Mesothelial cell of epicardium (in vitro differentiated cells): ENCODE data around the gene LRGUK. TPM values are rescaled to one million over a fixed set of nuclear protein-coding genes. Genes with fewer than 3 reads are reported as not detected.
"Not testable (repeated sequence)": the region's sequence is repeated elsewhere in the genome, so short reads cannot be mapped to it uniquely, and the experiment has no call there.

Experiments used
- DNase-seq, 2 experiments: peaks; one replicate each; pipeline ENCODE4 v3.0.0; 2021; ENCODE audit warnings: low spot score in 2 of 2; ENCODE audit not compliant: unreplicated experiment in 2 of 2
- H3K27ac Mint-ChIP-seq: 2 replicates; pipeline ENCODE4 v1.8.0; 2021; ENCODE audit warnings: mixed read lengths
- H3K27me3 Mint-ChIP-seq: 2 replicates; pipeline ENCODE4 v1.8.0; 2021; ENCODE audit warnings: low read depth, mixed read lengths
- H3K36me3 Mint-ChIP-seq: 2 replicates; pipeline ENCODE4 v1.8.0; 2021; ENCODE audit warnings: mixed read lengths
- H3K4me1 Mint-ChIP-seq: 2 replicates; pipeline ENCODE4 v1.8.0; 2021; ENCODE audit warnings: mixed read lengths
- H3K4me3 Mint-ChIP-seq: 2 replicates; pipeline ENCODE4 v1.8.0; 2021; ENCODE audit warnings: mild to moderate bottlenecking, moderate library complexity, mixed read lengths
- H3K9me3 Mint-ChIP-seq: 2 replicates; pipeline ENCODE4 v1.8.0; 2021; ENCODE audit warnings: mixed read lengths
- total RNA-seq: library from RNA; stranded (reverse); gene quantifications from 3 replicates; pipeline ENCODE4 v1.2.1, GENCODE V29; 2021
- TF ChIP-seq, protein P1 (sequence below): fragments of 200-600 bp; sonication (generic); IDR thresholded peaks from one replicate; pipeline ENCODE4 v1.5.0; 2021; ENCODE audit warnings: antibody characterized with exemption; ENCODE audit not compliant: unreplicated experiment

Gene LRGUK
- total RNA-seq, 1 donor from 2014 or later, result 0.96 TPM

DNA sequence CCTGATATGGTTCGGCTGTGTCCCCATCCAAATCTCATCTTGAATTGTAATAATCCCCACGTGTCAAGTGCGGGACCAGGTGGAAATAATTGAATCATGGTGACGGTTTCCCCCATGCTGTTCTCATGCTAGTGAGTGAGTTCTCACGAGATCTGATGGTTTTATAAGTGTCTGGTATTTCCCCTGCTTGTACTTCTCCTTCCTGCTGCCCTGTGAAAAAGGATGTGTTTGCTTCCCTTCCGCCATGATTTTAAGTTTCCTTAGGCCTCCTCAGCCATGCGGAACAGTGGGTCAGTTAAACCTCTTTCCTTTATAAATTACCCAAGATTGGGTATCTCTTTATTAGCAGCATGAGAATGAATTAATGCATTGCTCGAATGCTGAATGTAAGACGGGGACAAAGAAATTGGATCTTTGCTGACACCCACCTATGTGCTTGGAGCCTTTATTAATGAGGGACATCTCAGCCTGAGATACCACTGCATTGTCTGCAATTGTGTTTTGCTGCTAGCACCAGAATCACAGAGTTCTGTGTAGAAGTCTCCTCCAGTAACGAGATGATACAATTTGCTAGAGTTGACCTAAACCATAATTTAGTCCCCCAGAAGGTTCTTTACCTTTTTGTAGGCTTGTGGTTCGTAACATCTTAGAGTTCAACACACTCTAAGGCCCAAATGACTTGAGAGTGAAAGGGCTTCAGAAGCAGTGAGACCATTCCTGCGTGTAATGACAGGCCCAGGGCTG is 160.9 kb downstream of the LRGUK start:
- TF ChIP-seq, protein P1, sequence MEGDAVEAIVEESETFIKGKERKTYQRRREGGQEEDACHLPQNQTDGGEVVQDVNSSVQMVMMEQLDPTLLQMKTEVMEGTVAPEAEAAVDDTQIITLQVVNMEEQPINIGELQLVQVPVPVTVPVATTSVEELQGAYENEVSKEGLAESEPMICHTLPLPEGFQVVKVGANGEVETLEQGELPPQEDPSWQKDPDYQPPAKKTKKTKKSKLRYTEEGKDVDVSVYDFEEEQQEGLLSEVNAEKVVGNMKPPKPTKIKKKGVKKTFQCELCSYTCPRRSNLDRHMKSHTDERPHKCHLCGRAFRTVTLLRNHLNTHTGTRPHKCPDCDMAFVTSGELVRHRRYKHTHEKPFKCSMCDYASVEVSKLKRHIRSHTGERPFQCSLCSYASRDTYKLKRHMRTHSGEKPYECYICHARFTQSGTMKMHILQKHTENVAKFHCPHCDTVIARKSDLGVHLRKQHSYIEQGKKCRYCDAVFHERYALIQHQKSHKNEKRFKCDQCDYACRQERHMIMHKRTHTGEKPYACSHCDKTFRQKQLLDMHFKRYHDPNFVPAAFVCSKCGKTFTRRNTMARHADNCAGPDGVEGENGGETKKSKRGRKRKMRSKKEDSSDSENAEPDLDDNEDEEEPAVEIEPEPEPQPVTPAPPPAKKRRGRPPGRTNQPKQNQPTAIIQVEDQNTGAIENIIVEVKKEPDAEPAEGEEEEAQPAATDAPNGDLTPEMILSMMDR, result no peak
- Mint-ChIP-seq H3K4me1 (peaks cover 32% of the 10 kb centered on the region), H3K9me3 (no peaks in the 10 kb centered on the region), H3K27me3 (peaks cover 16% of the 10 kb centered on the region), H3K27ac (peak overlapping the region; percentile 41), H3K4me3 (no peak overlapping the region), H3K36me3 (no peaks in the 10 kb centered on the region)
- no peak for DNase-seq

DNA sequence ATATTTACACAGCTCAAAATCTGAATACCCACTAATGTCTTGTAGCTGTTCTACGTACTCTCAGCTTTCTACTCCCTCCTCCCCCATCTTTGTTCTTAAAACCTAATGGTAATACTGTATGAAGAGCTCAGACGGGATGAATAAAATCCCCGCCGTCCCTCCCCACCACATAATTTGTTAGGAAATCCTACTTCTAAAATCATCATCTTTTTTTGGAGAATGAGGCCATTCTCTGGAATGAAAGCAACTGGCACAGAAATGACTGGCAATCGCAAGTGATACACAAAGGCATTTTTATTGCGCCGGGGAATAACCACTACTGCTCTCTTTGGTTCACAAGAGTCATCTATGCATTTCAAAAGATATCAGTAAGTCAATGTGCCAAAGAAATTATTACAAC is 162.3 kb downstream of the LRGUK start:
- Mint-ChIP-seq H3K27me3 (peaks cover 9% of the 10 kb centered on the region), H3K27ac (peak overlapping the region; percentile 36), H3K4me3 (no peak overlapping the region), H3K4me1 (peaks cover 32% of the 10 kb centered on the region), H3K36me3 (peaks cover 10% of the 10 kb centered on the region), H3K9me3 (no peaks in the 10 kb centered on the region)
- no peak for DNase-seq
- TF ChIP-seq, protein P1, result no peak

DNA sequence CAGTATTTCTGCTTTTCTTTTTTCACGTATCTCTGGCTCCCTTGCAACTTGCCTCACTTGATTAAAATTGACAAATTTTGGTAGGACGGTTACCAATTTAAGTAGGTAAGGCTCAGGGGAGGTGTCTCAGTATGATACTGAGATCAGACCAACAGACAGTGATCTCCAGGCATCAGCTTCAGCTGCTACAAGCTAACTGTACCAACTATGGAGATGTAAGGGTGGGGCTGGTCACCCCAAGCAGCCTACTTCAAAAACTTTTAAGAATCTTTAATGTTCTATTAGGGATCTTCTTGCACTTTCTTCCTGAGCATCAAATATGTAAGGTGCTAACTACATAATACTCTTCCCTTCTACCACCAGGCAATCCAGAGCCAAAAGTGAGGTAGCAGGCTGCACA is 162.7 kb downstream of the LRGUK start:
- Mint-ChIP-seq H3K4me3 (no peak overlapping the region), H3K36me3 (peaks cover 14% of the 10 kb centered on the region), H3K4me1 (peaks cover 32% of the 10 kb centered on the region), H3K9me3 (no peaks in the 10 kb centered on the region), H3K27ac (peak overlapping the region; percentile 84), H3K27me3 (peaks cover 5% of the 10 kb centered on the region)
- TF ChIP-seq, protein P1, result no peak
- no peak for DNase-seq

DNA sequence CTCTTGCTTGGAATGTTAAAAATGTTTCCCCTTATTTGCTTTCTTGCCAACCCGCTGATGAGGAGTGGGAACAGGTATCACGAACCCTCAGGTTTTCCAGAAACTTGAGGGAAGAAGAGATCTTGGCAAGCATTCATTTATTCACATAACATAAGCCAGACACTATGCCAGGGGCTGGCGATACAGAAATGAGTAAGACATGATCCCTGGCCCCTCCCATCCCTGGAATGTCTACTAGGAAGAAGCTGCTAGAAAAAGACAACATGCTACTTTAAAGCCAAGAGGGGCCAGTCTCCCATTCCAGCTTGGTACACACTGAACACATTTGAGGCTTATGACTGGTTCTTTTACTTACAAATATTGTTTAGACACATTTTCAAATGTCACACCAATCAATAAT is 163.1 kb downstream of the LRGUK start:
- Mint-ChIP-seq H3K4me3 (no peak overlapping the region), H3K27ac (peak overlapping the region; percentile 84), H3K36me3 (peaks cover 18% of the 10 kb centered on the region), H3K27me3 (peaks cover 2% of the 10 kb centered on the region), H3K9me3 (no peaks in the 10 kb centered on the region), H3K4me1 (peaks cover 32% of the 10 kb centered on the region)
- TF ChIP-seq, protein P1, result no peak
- DNase-seq, result no peak

DNA sequence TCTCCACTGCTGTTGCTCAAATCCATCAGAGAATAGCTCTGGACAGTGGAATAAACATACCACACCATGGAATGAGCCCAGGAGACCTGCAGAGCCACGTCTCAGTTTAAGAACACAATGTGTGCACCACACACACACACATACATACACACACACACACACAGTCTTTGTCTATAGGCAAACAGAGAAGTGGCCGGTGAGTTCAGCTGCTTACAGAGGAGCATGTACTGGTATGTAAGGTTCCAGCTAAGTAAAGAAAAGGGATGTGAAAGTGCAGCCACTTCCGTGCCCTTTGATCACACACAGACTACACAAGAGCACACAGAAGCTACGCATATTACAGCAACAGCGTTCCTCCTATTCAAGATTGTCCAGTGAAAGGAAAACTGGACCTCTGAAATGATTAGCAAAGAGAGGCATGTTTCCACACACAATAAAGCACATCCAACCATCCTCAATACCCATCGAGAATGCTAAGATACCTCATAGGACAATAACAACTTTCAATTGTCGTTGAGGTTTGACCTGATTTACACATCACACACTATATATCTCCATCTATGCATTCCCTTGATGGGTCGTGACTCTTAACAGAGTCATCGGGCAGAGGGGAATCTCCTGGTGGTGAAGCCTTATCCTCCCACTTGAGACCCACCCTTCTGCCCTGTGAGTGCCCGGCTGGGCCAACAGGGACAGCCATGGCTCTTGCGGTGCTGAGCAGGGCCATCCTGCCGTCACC is 166.0 kb downstream of the LRGUK start:
- no peaks in the 10 kb centered on the region for H3K27me3 Mint-ChIP-seq
- no peak for DNase-seq
- H3K36me3 Mint-ChIP-seq, result peaks cover 36% of the 10 kb centered on the region
- peaks cover 4% of the 10 kb centered on the region for H3K9me3 Mint-ChIP-seq
- H3K4me1 Mint-ChIP-seq, result peaks cover 21% of the 10 kb centered on the region
- no peak overlapping the region for H3K4me3 Mint-ChIP-seq
- H3K27ac Mint-ChIP-seq, result no peak overlapping the region
- TF ChIP-seq, protein P1, result no peak

DNA sequence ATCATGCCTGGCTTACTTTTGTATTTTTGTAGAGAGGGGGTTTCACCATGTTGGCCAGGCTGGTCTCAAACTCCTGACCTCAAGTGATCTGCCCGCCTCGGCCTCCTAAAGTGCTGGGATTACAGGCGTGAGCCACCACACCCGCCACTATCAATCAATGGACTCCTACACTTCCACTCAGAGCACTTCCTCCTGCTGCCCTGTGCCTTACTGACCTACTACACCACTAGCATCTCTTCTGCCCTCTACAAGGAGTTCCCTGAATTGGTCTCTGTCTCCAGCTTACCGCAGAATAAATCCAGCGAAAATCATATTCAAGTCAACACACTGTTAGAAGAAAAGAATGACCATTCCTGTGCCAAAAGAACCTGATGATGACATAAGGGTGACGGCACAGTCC is 168.8 kb downstream of the LRGUK start:
- H3K4me1 Mint-ChIP-seq, H3K4me3 Mint-ChIP-seq, H3K9me3 Mint-ChIP-seq, H3K27ac Mint-ChIP-seq, DNase-seq, H3K27me3 Mint-ChIP-seq: not testable (repeated sequence)
- H3K36me3 Mint-ChIP-seq, result peaks cover 48% of the 10 kb centered on the region
